GM20000 (cell line): ENCODE data around the gene LTBP2.

Experiments
- DNase-seq: peaks from one replicate; pipeline ENCODE4 v3.0.0; 2012; ENCODE audit warnings: low spot score
- CTCF ChIP-seq: IDR thresholded peaks from 2 replicates; pipeline ENCODE4 v1.5.1; 2012; ENCODE audit warnings: mild to moderate bottlenecking, control low read depth; ENCODE audit errors: extremely low read depth, missing control alignments

The LTBP2 gene

GRCh38 chr14:74618078-74618952 lies 6.3 kb upstream of the LTBP2 start:
- no peak for TF ChIP-seq CTCF
- DNase-seq: no peak

GRCh38 chr14:74616996-74617700 lies 5.1 kb upstream of the LTBP2 start:
- no peak for TF ChIP-seq CTCF
- no peak for DNase-seq

- DNase-seq: no peak
- no peak for TF ChIP-seq CTCF
These were observed 4.5 kb upstream of the LTBP2 start for GRCh38 chr14:74616507-74616906.

- no peak for TF ChIP-seq CTCF
- DNase-seq: no peak
These were observed 3.7 kb upstream of the LTBP2 start for GRCh38 chr14:74615735-74616134.

GRCh38 chr14:74614508-74615495 lies 2.8 kb upstream of the LTBP2 start:
- peak; percentile 55 for DNase-seq
- TF ChIP-seq CTCF: no peak

- no peak for DNase-seq
- no peak for TF ChIP-seq CTCF
These were observed 1.3 kb upstream of the LTBP2 start for GRCh38 chr14:74613211-74613914.
